HEK293 (cell line): ENCODE results near the gene SYAP1.

Source experiments
- BCL11A ChIP-seq: fragments of 450-650 bp; formaldehyde crosslinking; IDR thresholded peaks from 2 replicates; pipeline ENCODE4 v1.5.1; 2016; ENCODE audit warnings: low read depth, missing biosample characterization, missing genetic modification characterization
- HOXC10 ChIP-seq: sonication (generic); formaldehyde crosslinking; IDR thresholded peaks from 2 replicates; pipeline ENCODE4 v1.8.1; 2023; ENCODE audit warnings: mild to moderate bottlenecking, missing genetic modification reagents
- KLF7 ChIP-seq: fragments of 450-650 bp; formaldehyde crosslinking; IDR thresholded peaks from 2 replicates; pipeline ENCODE4 v1.5.1; 2016; ENCODE audit warnings: missing biosample characterization, missing genetic modification characterization, borderline replicate concordance
- OSR2 ChIP-seq: fragments of 450-650 bp; formaldehyde crosslinking; IDR thresholded peaks from 2 replicates; pipeline ENCODE4 v1.5.1; 2016; ENCODE audit warnings: missing biosample characterization, missing genetic modification characterization
- OVOL3 ChIP-seq: fragments of 450-650 bp; formaldehyde crosslinking; IDR thresholded peaks from 2 replicates; pipeline ENCODE4 v1.5.1; 2016; ENCODE audit warnings: missing biosample characterization, missing genetic modification characterization
- SP3 ChIP-seq: fragments of 450-650 bp; formaldehyde crosslinking; IDR thresholded peaks from 2 replicates; pipeline ENCODE4 v1.5.1; 2016; ENCODE audit warnings: missing biosample characterization, missing genetic modification characterization
- YY2 ChIP-seq: fragments of 450-650 bp; formaldehyde crosslinking; IDR thresholded peaks from 2 replicates; pipeline ENCODE4 v1.5.1; 2016; ENCODE audit warnings: missing biosample characterization, missing genetic modification characterization
- ZBTB10 ChIP-seq: fragments of 450-650 bp; formaldehyde crosslinking; IDR thresholded peaks from 2 replicates; pipeline ENCODE4 v1.5.1; 2016; ENCODE audit warnings: missing biosample characterization, missing genetic modification characterization
- ZBTB49 ChIP-seq: fragments of 450-650 bp; formaldehyde crosslinking; IDR thresholded peaks from 2 replicates; pipeline ENCODE4 v1.5.1; 2016; ENCODE audit warnings: missing biosample characterization, missing genetic modification characterization, low read depth
- ZFHX2 ChIP-seq: fragments of 450-650 bp; formaldehyde crosslinking; conservative IDR thresholded peaks from 2 replicates; pipeline ENCODE4 v1.5.1; 2016; ENCODE audit warnings: missing biosample characterization, missing genetic modification characterization
- ZFP3 ChIP-seq: fragments of 450-650 bp; formaldehyde crosslinking; IDR thresholded peaks from 2 replicates; pipeline ENCODE4 v1.5.1; 2016; ENCODE audit warnings: low read depth, missing biosample characterization, missing genetic modification characterization
- ZNF114 ChIP-seq: fragments of 450-650 bp; formaldehyde crosslinking; IDR thresholded peaks from 2 replicates; pipeline ENCODE4 v1.5.0; 2017; ENCODE audit warnings: missing biosample characterization, missing genetic modification characterization
- ZNF133 ChIP-seq: fragments of 450-650 bp; formaldehyde crosslinking; IDR thresholded peaks from 2 replicates; pipeline ENCODE4 v1.5.1; 2016; ENCODE audit warnings: missing biosample characterization, missing genetic modification characterization
- ZNF146 ChIP-seq: fragments of 450-650 bp; formaldehyde crosslinking; IDR thresholded peaks from 2 replicates; pipeline ENCODE4 v1.5.1; 2016; ENCODE audit warnings: missing biosample characterization, missing genetic modification characterization
- ZNF24 ChIP-seq: fragments of 450-650 bp; formaldehyde crosslinking; IDR thresholded peaks from 2 replicates; pipeline ENCODE4 v1.5.1; 2016; ENCODE audit warnings: missing biosample characterization, missing genetic modification characterization
- ZNF274 ChIP-seq, 2 experiments: fragments of 200-500 bp in 1 of 2; fragments of 450-650 bp in 1 of 2; sonication (Bioruptor generic) in 1 of 2; formaldehyde crosslinking in 1 of 2; IDR thresholded peaks; 2 replicates each; pipeline versions ENCODE4 v1.5.1 to v1.6.1; 2014 to 2016; ENCODE audit warnings: borderline replicate concordance in 1 of 2, inconsistent platforms in 1 of 2, low read length in 1 of 2, missing biosample characterization in 1 of 2, missing genetic modification characterization in 1 of 2
- ZNF341 ChIP-seq: fragments of 450-650 bp; formaldehyde crosslinking; IDR thresholded peaks from 2 replicates; pipeline ENCODE4; 2016; ENCODE audit warnings: low read depth, missing biosample characterization, missing genetic modification characterization
- ZNF366 ChIP-seq: fragments of 450-650 bp; formaldehyde crosslinking; conservative IDR thresholded peaks from 2 replicates; pipeline ENCODE4 v1.5.1; 2016; ENCODE audit warnings: missing biosample characterization, missing genetic modification characterization
- ZNF394 ChIP-seq: fragments of 450-650 bp; formaldehyde crosslinking; IDR thresholded peaks from 2 replicates; pipeline ENCODE4 v1.5.1; 2016; ENCODE audit warnings: missing biosample characterization, missing genetic modification characterization, mild to moderate bottlenecking, moderate library complexity, borderline replicate concordance
- ZNF449 ChIP-seq: fragments of 450-650 bp; formaldehyde crosslinking; IDR thresholded peaks from 2 replicates; pipeline ENCODE4 v1.5.1; 2017; ENCODE audit warnings: missing biosample characterization, mild to moderate bottlenecking, missing genetic modification characterization, moderate library complexity
- ZNF488 ChIP-seq: fragments of 450-650 bp; formaldehyde crosslinking; IDR thresholded peaks from 2 replicates; pipeline ENCODE4 v1.5.1; 2016; ENCODE audit warnings: missing biosample characterization, missing genetic modification characterization
- ZNF501 ChIP-seq: fragments of 450-650 bp; formaldehyde crosslinking; IDR thresholded peaks from 2 replicates; pipeline ENCODE4 v1.5.1; 2016; ENCODE audit warnings: missing biosample characterization, missing genetic modification characterization
- ZNF514 ChIP-seq: fragments of 450-650 bp; formaldehyde crosslinking; IDR thresholded peaks from 2 replicates; pipeline ENCODE4 v1.5.1; 2016; ENCODE audit warnings: missing biosample characterization, missing genetic modification characterization
- ZNF518A ChIP-seq: fragments of 450-650 bp; formaldehyde crosslinking; conservative IDR thresholded peaks from 2 replicates; pipeline ENCODE4 v1.5.1; 2016; ENCODE audit warnings: low read depth, missing biosample characterization, missing genetic modification characterization
- ZNF544 ChIP-seq: fragments of 450-650 bp; formaldehyde crosslinking; IDR thresholded peaks from 2 replicates; pipeline ENCODE4 v1.5.0; 2017; ENCODE audit warnings: missing biosample characterization, missing genetic modification characterization
- ZNF747 ChIP-seq: fragments of 450-650 bp; formaldehyde crosslinking; IDR thresholded peaks from 2 replicates; pipeline ENCODE4 v1.5.1; 2016; ENCODE audit warnings: missing biosample characterization, missing genetic modification characterization
- ZNF791 ChIP-seq: fragments of 450-650 bp; formaldehyde crosslinking; IDR thresholded peaks from 2 replicates; pipeline ENCODE4 v1.5.1; 2016; ENCODE audit warnings: missing biosample characterization, missing genetic modification characterization

The SYAP1 gene

GRCh38 chrX:16719334-16720084, at the start of gene SYAP1 (continued):
- no peak for TF ChIP-seq ZNF747 (tag by site-specific recombination)
- TF ChIP-seq ZNF133 (tag by site-specific recombination) = no peak
- TF ChIP-seq KLF7 (tag by site-specific recombination) = no peak
- TF ChIP-seq ZBTB49 (tag by site-specific recombination) = no peak
- no peak for TF ChIP-seq YY2 (tag by site-specific recombination)
- no peak for TF ChIP-seq ZFP3 (tag by site-specific recombination)
- peak; percentile 94 for TF ChIP-seq SP3
- TF ChIP-seq BCL11A = no peak
- no peak for TF ChIP-seq ZNF114
- TF ChIP-seq ZNF488 (tag by site-specific recombination) = no peak
- TF ChIP-seq HOXC10 (CRISPR knock-in tag) = no peak
- TF ChIP-seq ZNF146 (tag by site-specific recombination) = 0 out of 2 replicates have a peak, but pooled peaks have one; percentile 5
- TF ChIP-seq ZNF24 (tag by site-specific recombination) = no peak
- peak; percentile 21; the same call in 1 of the 2 replicates for TF ChIP-seq ZNF341 (tag by site-specific recombination)
- peak; percentile 92 for TF ChIP-seq ZNF366 (tag by site-specific recombination)
- TF ChIP-seq ZNF518A (tag by site-specific recombination) = peak; percentile 58; the same call in 1 of the 2 replicates
- TF ChIP-seq ZNF544 = no peak
- TF ChIP-seq ZNF791 (tag by site-specific recombination) = no peak
- no peak for TF ChIP-seq ZNF274 (IDR thresholded peaks at IDR 0.05; ENCODE audit: low read length)
- no peak for TF ChIP-seq ZNF274 (tag by site-specific recombination; IDR thresholded peaks at IDR 0.05; ENCODE audit: borderline replicate concordance)
- no peak for TF ChIP-seq OVOL3
- peak; percentile 96 for TF ChIP-seq ZNF449 (tag by site-specific recombination)
- no peak for TF ChIP-seq ZFHX2 (tag by site-specific recombination)
- no peak for TF ChIP-seq ZBTB10
- TF ChIP-seq OSR2 (tag by site-specific recombination) = 0 out of 2 replicates have a peak, but pooled peaks have one; percentile 13
- no peak for TF ChIP-seq ZNF514
- TF ChIP-seq ZNF501 (tag by site-specific recombination) = peak; percentile 39; the same call in 1 of the 2 replicates
- TF ChIP-seq ZNF394 (tag by site-specific recombination) = peak; percentile 72; the same call in 1 of the 2 replicates
